Prostate gland (tissue), 2 donors: ENCODE measurements around the gene CER1. TPM values are rescaled to one million over a fixed set of nuclear protein-coding genes. Genes with fewer than 3 reads are reported as not detected.

ENCODE experiments used
- DNase-seq: peaks from one replicate; pipeline ENCODE4 v3.0.0-alpha.2; 2019; ENCODE audit warnings: low spot score
- H3K27ac ChIP-seq, 2 donors: fragments of 200-600 bp; sonication (generic); 2 replicates each; pipeline ENCODE4 v1.5.1; 2017 to 2019
- H3K27me3 ChIP-seq: fragments of 200-600 bp; sonication (generic); replicated peaks from 2 replicates; pipeline ENCODE4 v1.5.1; 2019; ENCODE audit not compliant: insufficient read depth
- H3K36me3 ChIP-seq, 2 donors: fragments of 200-600 bp; sonication (generic); 1 replicate in 1 of 2; 2 replicates in 1 of 2; pipeline versions ENCODE4 v1.5.1 to v1.8.1; 2017 to 2019
- H3K4me1 ChIP-seq: fragments of 200-600 bp; sonication (generic); replicated peaks from 2 replicates; pipeline ENCODE4 v1.5.1; 2019
- H3K4me3 ChIP-seq, 2 donors: fragments of 200-600 bp; sonication (generic); 2 replicates each; pipeline ENCODE4 v1.5.1; 2017 to 2019
- H3K9me3 ChIP-seq: fragments of 200-600 bp; sonication (generic); 2 replicates; pipeline ENCODE4 v1.5.1; 2017
- POLR2A ChIP-seq: fragments of 450-650 bp; IDR thresholded peaks from one replicate; pipeline ENCODE4 v1.6.1; 2016; ENCODE audit warnings: antibody characterized with exemption, mild to moderate bottlenecking
- POLR2AphosphoS5 ChIP-seq: sonication (generic); formaldehyde crosslinking; IDR thresholded peaks from one replicate; pipeline ENCODE4 v1.6.1; 2017; ENCODE audit warnings: antibody characterized with exemption
- WGBS: methylation state at CpG from one replicate; pipeline ENCODE4 v1.1.5; 2018; 5-methylcytosine and 5-hydroxymethylcytosine counted together
- intact Hi-C: fragments of 100-400 bp; cut with DNase I; formaldehyde crosslinking; loops from one replicate; pipeline ENCODE4 v1.14.2; 2022
- total RNA-seq, 2 donors: library from RNA; depleted of rRNA; stranded (reverse); fragments of >200 nt; gene quantifications; one replicate each; pipeline ENCODE4 v1.1.0, GENCODE V29; 2016
- TF ChIP-seq, protein P1 (sequence below), 4 experiments: fragments of 200-600 bp in 2 of 4; fragments of 450-650 bp in 2 of 4; sonication (generic) in 2 of 4; IDR thresholded peaks; 1 replicate in 3 of 4; 2 replicates in 1 of 4; pipeline ENCODE4 v1.5.1; 2016 to 2019; ENCODE audit warnings: antibody characterized with exemption in 4 of 4, mild to moderate bottlenecking in 2 of 4, moderate library complexity in 2 of 4

Gene CER1
- total RNA-seq, 2 donors from 2014 or later, result not detected

DNA sequence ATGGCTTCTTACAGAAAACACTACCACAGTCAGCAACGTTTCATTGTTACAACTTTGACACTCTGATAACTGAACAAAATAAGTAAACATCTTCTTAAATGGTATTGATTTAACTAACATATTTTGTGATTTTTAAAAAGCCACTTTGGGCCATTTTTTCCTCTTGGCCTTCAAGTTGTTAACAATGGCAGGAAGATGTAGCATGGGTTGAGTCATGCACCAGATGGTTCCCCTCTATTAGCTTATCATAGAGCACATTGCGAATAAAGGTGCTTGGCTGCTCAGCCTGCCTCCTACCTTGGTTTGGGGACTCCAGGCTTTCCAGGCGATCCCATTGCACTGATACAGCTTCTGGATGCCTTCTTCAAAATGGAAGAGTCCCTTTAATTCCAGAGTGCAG lies 24.1 kb upstream of the CER1 start:
- 74% methylated on average over 3 of the region's 3 CpGs for WGBS
- no peaks in the 10 kb centered on the region for H3K27me3 ChIP-seq
- H3K36me3 ChIP-seq, result no peaks in the 10 kb centered on the region
- intact Hi-C loops, result no loop called here
- no peak for DNase-seq
- H3K9me3 ChIP-seq, result no peaks in the 10 kb centered on the region
- H3K4me3 ChIP-seq, result no peak overlapping the region
- TF ChIP-seq, protein P1, sequence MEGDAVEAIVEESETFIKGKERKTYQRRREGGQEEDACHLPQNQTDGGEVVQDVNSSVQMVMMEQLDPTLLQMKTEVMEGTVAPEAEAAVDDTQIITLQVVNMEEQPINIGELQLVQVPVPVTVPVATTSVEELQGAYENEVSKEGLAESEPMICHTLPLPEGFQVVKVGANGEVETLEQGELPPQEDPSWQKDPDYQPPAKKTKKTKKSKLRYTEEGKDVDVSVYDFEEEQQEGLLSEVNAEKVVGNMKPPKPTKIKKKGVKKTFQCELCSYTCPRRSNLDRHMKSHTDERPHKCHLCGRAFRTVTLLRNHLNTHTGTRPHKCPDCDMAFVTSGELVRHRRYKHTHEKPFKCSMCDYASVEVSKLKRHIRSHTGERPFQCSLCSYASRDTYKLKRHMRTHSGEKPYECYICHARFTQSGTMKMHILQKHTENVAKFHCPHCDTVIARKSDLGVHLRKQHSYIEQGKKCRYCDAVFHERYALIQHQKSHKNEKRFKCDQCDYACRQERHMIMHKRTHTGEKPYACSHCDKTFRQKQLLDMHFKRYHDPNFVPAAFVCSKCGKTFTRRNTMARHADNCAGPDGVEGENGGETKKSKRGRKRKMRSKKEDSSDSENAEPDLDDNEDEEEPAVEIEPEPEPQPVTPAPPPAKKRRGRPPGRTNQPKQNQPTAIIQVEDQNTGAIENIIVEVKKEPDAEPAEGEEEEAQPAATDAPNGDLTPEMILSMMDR (IDR thresholded peaks at IDR 0.05), result no peak
- TF ChIP-seq POLR2AphosphoS5, result no peak
- TF ChIP-seq POLR2A, result no peak
- H3K4me1 ChIP-seq, result no peaks in the 10 kb centered on the region
- no peak overlapping the region for H3K27ac ChIP-seq

DNA sequence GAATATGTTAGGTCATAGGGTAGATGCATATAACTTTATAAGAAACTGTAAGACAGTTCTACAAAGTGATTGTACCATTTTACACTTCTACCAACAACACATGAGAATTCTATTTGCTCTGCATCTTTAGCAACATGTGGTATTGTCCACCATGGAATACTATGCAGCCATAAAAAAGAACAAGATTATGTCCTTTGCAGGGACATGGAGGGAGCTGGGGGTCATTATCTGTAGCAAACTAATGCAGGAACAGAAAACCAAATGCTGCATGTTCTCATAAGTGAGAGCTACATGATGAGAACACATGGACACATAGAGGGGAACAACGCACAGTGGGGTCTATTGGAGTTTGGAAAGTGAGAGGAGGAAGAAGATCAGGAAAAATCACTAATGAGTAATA lies 22.2 kb upstream of the CER1 start:
- Histone ChIP-seq H3K27me3 (no peaks in the 10 kb centered on the region), H3K27ac (no peak overlapping the region), H3K4me1 (no peaks in the 10 kb centered on the region), H3K4me3 (no peak overlapping the region), H3K9me3 (no peaks in the 10 kb centered on the region), H3K36me3 (no peaks in the 10 kb centered on the region)
- 93% methylated on average over 1 of the region's 1 CpG for WGBS
- intact Hi-C loops, result no loop called here
- TF ChIP-seq POLR2A (no peak), POLR2AphosphoS5 (no peak)
- TF ChIP-seq, protein P1 (IDR thresholded peaks at IDR 0.05), result no peak
- DNase-seq, result no peak

DNA sequence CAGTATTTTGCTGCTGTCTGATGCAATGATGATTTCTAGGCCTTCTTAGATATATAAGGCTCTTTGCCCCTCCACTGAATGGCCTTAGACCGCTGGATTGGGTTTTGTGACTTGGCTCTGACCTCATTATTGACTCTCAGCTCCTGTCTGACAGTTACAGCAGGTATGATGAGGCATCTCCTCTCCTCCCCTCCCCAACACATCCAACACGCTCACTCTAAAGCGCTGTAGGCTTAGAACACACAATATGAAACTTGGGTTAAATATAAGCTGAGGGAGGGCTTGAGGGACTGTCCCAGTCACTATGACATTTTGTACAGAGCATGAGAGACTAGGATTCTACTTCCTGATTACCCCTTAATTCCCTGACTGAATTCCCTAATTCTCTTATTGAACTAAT lies 18.8 kb upstream of the CER1 start:
- DNase-seq, result no peak
- no peaks in the 10 kb centered on the region for H3K9me3 ChIP-seq
- WGBS, result 82% methylated on average over 3 of the region's 3 CpGs
- no peak overlapping the region for H3K4me3 ChIP-seq
- no peaks in the 10 kb centered on the region for H3K27me3 ChIP-seq
- no peak overlapping the region for H3K27ac ChIP-seq
- intact Hi-C loops, result no loop called here
- no peak for TF ChIP-seq POLR2A
- TF ChIP-seq, protein P1 (IDR thresholded peaks at IDR 0.05), result no peak
- no peak for TF ChIP-seq POLR2AphosphoS5
- H3K36me3 ChIP-seq, result no peaks in the 10 kb centered on the region
- no peaks in the 10 kb centered on the region for H3K4me1 ChIP-seq

DNA sequence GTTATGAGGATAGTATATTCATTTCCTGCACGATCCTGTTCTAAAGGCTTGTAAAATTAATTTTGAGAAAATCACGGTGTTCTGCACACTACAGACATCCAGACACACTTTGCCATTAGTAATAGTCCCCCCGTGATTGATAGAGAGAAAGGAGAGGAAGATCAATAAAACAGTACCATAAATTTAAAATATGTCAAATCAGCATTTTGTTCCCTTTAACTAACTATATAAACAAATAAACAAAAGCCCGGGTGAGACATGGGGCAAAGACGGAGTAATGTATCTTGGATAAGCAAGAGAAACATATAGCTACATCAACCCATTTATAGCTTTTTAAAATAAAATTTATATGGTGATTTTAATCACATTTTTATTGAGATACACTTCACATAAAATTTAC lies 10.6 kb upstream of the CER1 start:
- intact Hi-C loops, result no loop called here
- no peaks in the 10 kb centered on the region for H3K9me3 ChIP-seq
- 72% methylated on average over 5 of the region's 5 CpGs for WGBS

More for the DNA sequence above, 10.6 kb upstream of the CER1 start:
- H3K4me1 ChIP-seq, result no peaks in the 10 kb centered on the region
- TF ChIP-seq, protein P1 (IDR thresholded peaks at IDR 0.05), result no peak
- TF ChIP-seq POLR2AphosphoS5 (no peak), POLR2A (no peak)
- DNase-seq, result no peak
- H3K27ac ChIP-seq, result no peak overlapping the region
- no peaks in the 10 kb centered on the region for H3K27me3 ChIP-seq
- no peaks in the 10 kb centered on the region for H3K36me3 ChIP-seq
- no peak overlapping the region for H3K4me3 ChIP-seq
